Thymus (tissue), 2 donors: ENCODE results near the gene MARVELD2. TPM values are rescaled to one million over a fixed set of nuclear protein-coding genes. Genes with fewer than 3 reads are reported as not detected.

ENCODE experiments used
- polyA plus RNA-seq: library from polyadenylated mRNA; stranded (reverse); fragments of 200-250 nt; gene quantifications from one replicate; pipeline ENCODE4 v1.2.3, GENCODE V29; 2013
- total RNA-seq: library from RNA; stranded (reverse); fragments of 120-200 nt; gene quantifications from one replicate; pipeline ENCODE4 v1.2.4, GENCODE V29; 2013
- donor health status: healthy.

MARVELD2 gene
- total and polyA plus RNA-seq, 2 donors = 2.8 to 3.5 TPM

Other genes with a start within 250 kb of the MARVELD2 start
- 106 TPM for gene CCNB1, start 248.0 kb upstream of the MARVELD2 start, total RNA-seq
- gene CCNB1, start 248.0 kb upstream of the MARVELD2 start, polyA plus RNA-seq = 23.7 TPM
- 30.3 TPM for gene CENPH, start 225.5 kb upstream of the MARVELD2 start, total RNA-seq
- 9.4 TPM for gene CENPH, start 225.5 kb upstream of the MARVELD2 start, polyA plus RNA-seq
- 32.1 TPM for gene CDK7, start 180.2 kb upstream of the MARVELD2 start, total RNA-seq
- 47.1 TPM for gene CDK7, start 180.2 kb upstream of the MARVELD2 start, polyA plus RNA-seq
- 4.9 TPM for gene CCDC125, start 82.3 kb upstream of the MARVELD2 start, total RNA-seq
- gene CCDC125, start 82.3 kb upstream of the MARVELD2 start, polyA plus RNA-seq = 7.8 TPM
- gene AK6, start 45.6 kb upstream of the MARVELD2 start, total RNA-seq = 76.5 TPM
- gene AK6, start 45.6 kb upstream of the MARVELD2 start, polyA plus RNA-seq = 69.4 TPM
- 80.3 TPM for gene TAF9, start 45.6 kb upstream of the MARVELD2 start, total RNA-seq
- gene TAF9, start 45.6 kb upstream of the MARVELD2 start, polyA plus RNA-seq = 110 TPM
- gene RAD17, start 45.3 kb upstream of the MARVELD2 start, total RNA-seq = 23.8 TPM
- 28.3 TPM for gene RAD17, start 45.3 kb upstream of the MARVELD2 start, polyA plus RNA-seq
- 3.4 TPM for gene OCLN, start 77.7 kb downstream of the MARVELD2 start, total RNA-seq
- gene OCLN, start 77.7 kb downstream of the MARVELD2 start, polyA plus RNA-seq = 7.4 TPM
- 32.0 TPM for gene GTF2H2C, start 145.1 kb downstream of the MARVELD2 start, total RNA-seq
- gene GTF2H2C, start 145.1 kb downstream of the MARVELD2 start, polyA plus RNA-seq = 27.9 TPM